Ishikawa (cell line): Measurements from ENCODE around the gene HPX.

Experiments used
- CEBPB ChIP-seq: IDR thresholded peaks from 2 replicates; pipeline ENCODE4 v1.6.1; 2012
- CREB1 ChIP-seq: IDR thresholded peaks from 2 replicates; pipeline ENCODE4 v1.6.1; 2012; ENCODE audit warnings: low read depth
- EGR1 ChIP-seq: IDR thresholded peaks from 2 replicates; pipeline ENCODE4 v1.6.1; 2012
- EP300 ChIP-seq: IDR thresholded peaks from 2 replicates; pipeline ENCODE4 v1.6.1; 2012; ENCODE audit warnings: borderline replicate concordance
- FOXM1 ChIP-seq: IDR thresholded peaks from 2 replicates; pipeline ENCODE4 v1.6.1; 2012; ENCODE audit warnings: low read depth, borderline replicate concordance
- MAX ChIP-seq: IDR thresholded peaks from 2 replicates; pipeline ENCODE4 v1.6.1; 2012
- NFIC ChIP-seq: IDR thresholded peaks from 2 replicates; pipeline ENCODE4 v1.6.1; 2012
- RAD21 ChIP-seq: IDR thresholded peaks from 2 replicates; pipeline ENCODE4 v1.6.1; 2012; ENCODE audit warnings: low read depth
- REST ChIP-seq: IDR thresholded peaks from 2 replicates; pipeline ENCODE4 v1.6.1; 2012; ENCODE audit warnings: low read depth, mild to moderate bottlenecking
- TAF1 ChIP-seq: IDR thresholded peaks from 2 replicates; pipeline ENCODE4 v1.6.1; 2012; ENCODE audit warnings: low read depth, mild to moderate bottlenecking
- TCF12 ChIP-seq: IDR thresholded peaks from 2 replicates; pipeline ENCODE4 v1.6.1; 2012; ENCODE audit warnings: low read depth
- TEAD4 ChIP-seq: IDR thresholded peaks from 2 replicates; pipeline ENCODE4 v1.6.1; 2012
- USF1 ChIP-seq: IDR thresholded peaks from 2 replicates; pipeline ENCODE4 v1.6.1; 2012
- YY1 ChIP-seq: IDR thresholded peaks from 2 replicates; pipeline ENCODE4 v1.6.1; 2012; ENCODE audit warnings: low read depth
- ZBTB7A ChIP-seq: IDR thresholded peaks from 2 replicates; pipeline ENCODE4 v1.6.1; 2012; ENCODE audit warnings: low read depth

Gene HPX

GRCh38 chr11:6486256-6486655 is 45.5 kb upstream of the HPX start:
- TF ChIP-seq TEAD4 (no peak), CEBPB (no peak), MAX (no peak)

- TF ChIP-seq USF1 = no peak
Measured at GRCh38 chr11:6485661-6486060, 44.9 kb upstream of the HPX start.

GRCh38 chr11:6483015-6483414 is 42.2 kb upstream of the HPX start:
- no peak for TF ChIP-seq FOXM1
- TF ChIP-seq TAF1 = no peak

- TF ChIP-seq YY1 (no peak), TAF1 (no peak), EGR1 (no peak), REST (no peak), NFIC (no peak), CREB1 (no peak), USF1 (no peak), FOXM1 (no peak), CEBPB (no peak)
Measured at GRCh38 chr11:6482441-6482840, 41.7 kb upstream of the HPX start.

GRCh38 chr11:6481924-6482275 is 41.1 kb upstream of the HPX start:
- TF ChIP-seq CREB1 = no peak
- no peak for TF ChIP-seq YY1
- no peak for TF ChIP-seq EGR1
- TF ChIP-seq REST = no peak
- no peak for TF ChIP-seq TAF1
- no peak for TF ChIP-seq TEAD4
- TF ChIP-seq MAX = no peak
- TF ChIP-seq RAD21 = no peak
- TF ChIP-seq TCF12 = no peak
- no peak for TF ChIP-seq EP300
- no peak for TF ChIP-seq NFIC
- no peak for TF ChIP-seq FOXM1
- TF ChIP-seq CEBPB = no peak
- TF ChIP-seq USF1 = no peak
- TF ChIP-seq ZBTB7A = no peak

GRCh38 chr11:6481012-6481923 is 40.5 kb upstream of the HPX start, which contains the start of the genes ARFIP2 and TIMM10B:
Gene ARFIP2, minus strand, starts transcription at chr11:6481331. Its CDS starts 910 bp downstream, at chr11:6480421.
Gene TIMM10B, plus strand, starts transcription at chr11:6481501. Its CDS starts 16 bp downstream, at chr11:6481517.
- TF ChIP-seq TAF1 (peak; percentile 67), USF1 (0 out of 2 replicates have a peak, but pooled peaks have one; percentile 26), YY1 (peak; percentile 59), EP300 (0 out of 2 replicates have a peak, but pooled peaks have one; percentile 28), NFIC (no peak), TEAD4 (no peak), MAX (peak; percentile 89), CREB1 (peak; percentile 96)
